ENCODE data around the gene PLLP. TPM values are rescaled to one million over a fixed set of nuclear protein-coding genes. Genes with fewer than 3 reads are reported as not detected.

The PLLP gene
- total RNA-seq, 1 donor from 2014 or later = 1.1 TPM

- Mint-ChIP-seq H3K27me3 (ENCODE audit: low read depth) (no peaks in the 10 kb centered on the region), H3K27ac (peak overlapping the region; percentile 4), H3K4me1 (peaks cover 5% of the 10 kb centered on the region), H3K4me3 (no peak overlapping the region), H3K36me3 (peaks cover 46% of the 10 kb centered on the region), H3K9me3 (peaks cover 5% of the 10 kb centered on the region)
- no peak for DNase-seq (ENCODE audit: low spot score in 2 of 2, unreplicated experiment in 2 of 2)
- no peak for TF ChIP-seq CTCF (IDR thresholded peaks at IDR 0.05; ENCODE audit: unreplicated experiment)
These were observed 52.6 kb downstream of the PLLP start for GRCh38 chr16:57231821-57232350.

GRCh38 chr16:57229079-57229478, 55.4 kb downstream of the PLLP start:
- no peaks in the 10 kb centered on the region for H3K9me3 Mint-ChIP-seq
- H3K27me3 Mint-ChIP-seq (ENCODE audit: low read depth) = no peaks in the 10 kb centered on the region
- peaks cover 9% of the 10 kb centered on the region for H3K4me1 Mint-ChIP-seq
- no peak for DNase-seq (ENCODE audit: low spot score in 2 of 2, unreplicated experiment in 2 of 2)
- no peak for TF ChIP-seq CTCF (IDR thresholded peaks at IDR 0.05; ENCODE audit: unreplicated experiment)
- H3K27ac Mint-ChIP-seq = no peak overlapping the region
- H3K36me3 Mint-ChIP-seq = peaks cover 29% of the 10 kb centered on the region
- no peak overlapping the region for H3K4me3 Mint-ChIP-seq

- Mint-ChIP-seq H3K36me3 (peaks cover 33% of the 10 kb centered on the region), H3K27ac (peak overlapping the region; percentile 83), H3K9me3 (no peaks in the 10 kb centered on the region), H3K4me1 (peaks cover 9% of the 10 kb centered on the region), H3K27me3 (ENCODE audit: low read depth) (no peaks in the 10 kb centered on the region), H3K4me3 (no peak overlapping the region)
- TF ChIP-seq CTCF (IDR thresholded peaks at IDR 0.05; ENCODE audit: unreplicated experiment) = no peak
- no peak for DNase-seq (ENCODE audit: low spot score in 2 of 2, unreplicated experiment in 2 of 2)
These were observed 57.5 kb downstream of the PLLP start for GRCh38 chr16:57226701-57227621.

- Mint-ChIP-seq H3K4me1 (peaks cover 9% of the 10 kb centered on the region), H3K4me3 (no peak overlapping the region), H3K27me3 (ENCODE audit: low read depth) (no peaks in the 10 kb centered on the region), H3K36me3 (peaks cover 29% of the 10 kb centered on the region), H3K9me3 (no peaks in the 10 kb centered on the region), H3K27ac (no peak overlapping the region)
- no peak for DNase-seq (ENCODE audit: low spot score in 2 of 2, unreplicated experiment in 2 of 2)
- TF ChIP-seq CTCF (IDR thresholded peaks at IDR 0.05; ENCODE audit: unreplicated experiment) = no peak
These were observed 58.5 kb downstream of the PLLP start for GRCh38 chr16:57225978-57226377.

GRCh38 chr16:57224651-57225335, 59.7 kb downstream of the PLLP start:
- no peaks in the 10 kb centered on the region for H3K27me3 Mint-ChIP-seq (ENCODE audit: low read depth)
- H3K9me3 Mint-ChIP-seq = peaks cover 4% of the 10 kb centered on the region
- TF ChIP-seq CTCF (IDR thresholded peaks at IDR 0.05; ENCODE audit: unreplicated experiment) = no peak
- H3K27ac Mint-ChIP-seq = no peak overlapping the region
- no peak for DNase-seq (ENCODE audit: low spot score in 2 of 2, unreplicated experiment in 2 of 2)
- peaks cover 32% of the 10 kb centered on the region for H3K36me3 Mint-ChIP-seq
- H3K4me3 Mint-ChIP-seq = no peak overlapping the region
- peaks cover 9% of the 10 kb centered on the region for H3K4me1 Mint-ChIP-seq
